GM21619 (cell line): ENCODE data around the gene BAMBI.

Experiments
- ATAC-seq: cut with Tn5 transposase; IDR thresholded peaks from one replicate; pipeline ENCODE4 v1.9.1; 2021; ENCODE audit not compliant: unreplicated experiment

The BAMBI gene

DNA sequence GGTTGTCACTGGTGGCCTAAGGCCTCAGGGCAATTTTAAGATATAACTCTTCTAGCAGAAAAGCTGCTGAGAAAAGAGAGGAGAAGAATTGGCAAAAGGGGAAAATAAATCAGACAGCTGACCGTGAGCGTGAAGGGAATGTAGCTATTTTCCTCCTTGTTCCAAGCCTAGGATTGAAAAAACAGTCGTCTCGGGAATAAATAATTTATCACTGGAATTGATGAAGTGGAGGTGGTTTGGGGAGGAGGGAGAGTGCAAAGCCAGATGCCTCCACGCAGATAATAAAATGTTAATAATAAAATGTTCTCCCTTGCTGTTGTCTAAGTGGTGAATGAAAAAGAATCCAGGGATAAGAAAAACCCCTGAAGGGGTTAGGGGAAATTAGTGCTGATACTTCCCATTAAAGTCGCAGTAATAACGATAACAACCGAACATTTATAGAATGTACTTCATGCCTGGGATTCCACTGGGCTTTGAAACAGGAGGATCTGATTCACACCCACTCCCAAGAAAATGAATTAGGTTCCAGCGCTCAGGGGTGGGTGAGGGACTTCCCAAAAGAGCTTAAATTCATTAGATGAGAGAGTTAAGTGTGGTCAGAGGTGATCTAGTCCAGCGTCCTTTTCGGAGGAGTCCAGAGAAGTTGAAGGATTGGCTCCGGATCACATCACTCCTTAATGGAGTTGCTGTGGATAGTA is 27.3 kb downstream of the BAMBI start:
- ATAC-seq, result no peak

DNA sequence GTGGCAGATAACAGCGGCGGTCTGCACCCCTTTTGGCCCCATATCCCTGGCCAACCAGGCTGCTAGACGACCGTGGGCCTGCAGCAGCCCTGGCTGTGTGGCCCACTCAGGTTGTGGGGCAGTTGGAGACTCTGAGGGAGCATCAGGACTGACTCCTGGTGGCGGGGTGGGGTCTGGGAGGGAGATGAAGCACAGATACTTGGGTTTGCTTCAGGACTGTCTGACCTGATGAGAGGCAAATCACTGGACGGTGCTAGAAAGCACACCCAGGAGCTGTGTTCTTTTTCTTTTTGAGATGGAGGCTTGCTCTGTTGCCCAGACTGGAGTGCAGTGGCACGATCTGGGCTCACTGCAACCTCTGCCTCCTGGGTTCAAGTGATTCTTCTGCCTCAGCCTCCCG is 28.2 kb downstream of the BAMBI start:
- ATAC-seq, result no peak

DNA sequence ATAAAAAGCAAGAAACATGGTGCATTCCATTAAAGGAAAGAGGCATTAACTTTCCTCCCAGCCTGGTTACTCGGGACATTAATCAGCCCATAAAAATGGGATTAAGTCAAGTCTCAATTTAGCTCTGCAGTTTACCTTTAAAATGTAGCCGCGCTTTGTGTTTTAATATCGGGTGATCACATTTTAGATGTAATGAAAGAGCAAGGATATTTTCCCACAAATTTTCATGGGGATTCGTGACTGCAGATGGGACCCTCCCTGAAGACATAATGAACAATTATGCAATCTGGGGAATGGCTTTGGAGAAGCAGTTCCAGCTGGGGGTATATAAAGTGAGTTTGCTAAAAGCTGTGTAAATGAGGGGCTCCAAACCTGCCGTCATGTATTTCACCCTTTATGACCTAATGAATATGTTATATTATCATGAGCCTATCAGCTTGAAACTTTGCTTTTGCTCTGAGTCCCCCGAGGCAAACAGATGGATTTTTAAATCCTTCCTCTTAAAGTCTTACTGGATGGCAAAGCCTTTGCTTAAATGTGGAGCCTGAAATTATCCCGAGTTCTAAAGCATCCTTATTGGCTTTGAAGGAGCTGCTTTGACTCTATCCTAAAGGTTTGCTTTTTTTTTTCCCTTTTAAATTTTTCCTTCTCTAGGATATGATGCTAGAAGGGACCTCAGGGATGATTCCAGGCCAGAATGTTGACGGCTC is 31.8 kb downstream of the BAMBI start:
- ATAC-seq, result no peak

DNA sequence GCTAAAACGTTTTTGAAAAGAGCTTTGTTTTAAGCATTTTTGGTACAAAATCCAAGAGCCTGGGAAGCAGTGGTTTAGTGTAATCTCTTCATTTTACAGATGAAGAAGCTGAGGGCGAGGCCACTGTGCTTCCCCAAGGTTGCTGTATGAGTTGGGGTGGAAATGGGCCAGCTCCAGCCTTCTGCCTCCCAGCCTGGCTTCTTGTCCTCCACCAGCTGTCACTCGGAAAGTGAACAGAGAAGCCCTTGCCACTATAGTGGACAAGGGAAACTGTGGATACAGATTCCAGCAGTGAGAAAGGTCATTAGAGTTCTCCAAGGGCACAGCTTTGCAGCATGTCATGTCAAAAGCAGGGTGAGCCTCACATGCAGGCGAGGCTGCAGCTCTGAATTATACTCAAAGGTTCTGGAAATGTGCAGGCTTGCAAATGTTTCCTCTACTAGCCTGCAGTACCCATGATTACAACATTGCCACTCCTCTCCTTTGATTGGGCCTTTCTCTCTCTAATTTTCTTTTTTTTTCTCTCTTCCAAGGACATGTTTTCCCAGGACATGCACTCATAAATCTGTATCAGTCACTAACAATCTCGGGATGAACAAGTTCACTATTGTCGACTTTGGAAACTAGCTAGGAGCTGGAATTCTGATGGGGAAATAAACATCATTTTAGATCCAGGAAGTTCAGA is 33.0 kb downstream of the BAMBI start:
- ATAC-seq, result no peak

DNA sequence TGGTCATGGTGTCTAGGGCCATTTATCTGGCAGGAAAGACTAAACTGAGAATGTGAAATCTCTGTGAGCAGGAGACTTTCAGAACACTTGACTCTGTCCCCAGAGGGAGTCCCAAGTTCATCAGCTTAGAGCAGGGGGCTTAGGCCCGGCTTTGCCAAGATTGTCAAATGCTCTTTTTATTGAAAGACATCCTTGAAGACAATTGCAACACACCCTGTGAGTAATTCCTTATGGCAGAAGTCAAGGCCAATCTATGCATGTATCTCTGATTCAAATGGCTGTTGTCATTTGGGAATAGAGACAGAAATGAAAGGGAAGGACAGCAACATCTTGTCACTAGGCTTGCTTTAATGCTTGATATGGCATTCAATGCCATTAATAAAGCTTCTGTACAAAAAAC is 33.7 kb downstream of the BAMBI start:
- no peak for ATAC-seq

DNA sequence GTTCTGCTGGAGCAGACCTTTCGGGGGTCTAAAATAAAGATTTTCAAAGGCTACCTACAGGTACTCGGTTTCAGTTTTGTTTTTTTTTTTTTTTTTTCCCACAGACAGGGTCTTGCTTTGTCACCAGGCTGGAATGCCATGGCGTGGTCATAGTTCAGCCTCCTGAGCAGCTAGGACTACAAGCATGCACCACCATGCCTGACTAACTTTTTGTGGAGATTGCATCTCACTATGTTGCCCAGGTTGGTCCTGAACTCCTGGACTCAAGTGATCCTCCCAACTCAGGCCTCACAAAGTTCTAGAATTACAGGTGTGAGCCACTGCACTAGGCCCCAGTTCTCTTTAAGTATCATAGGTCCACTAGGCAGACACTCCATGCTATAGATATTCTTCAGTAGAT is 34.5 kb downstream of the BAMBI start:
- no peak for ATAC-seq

DNA sequence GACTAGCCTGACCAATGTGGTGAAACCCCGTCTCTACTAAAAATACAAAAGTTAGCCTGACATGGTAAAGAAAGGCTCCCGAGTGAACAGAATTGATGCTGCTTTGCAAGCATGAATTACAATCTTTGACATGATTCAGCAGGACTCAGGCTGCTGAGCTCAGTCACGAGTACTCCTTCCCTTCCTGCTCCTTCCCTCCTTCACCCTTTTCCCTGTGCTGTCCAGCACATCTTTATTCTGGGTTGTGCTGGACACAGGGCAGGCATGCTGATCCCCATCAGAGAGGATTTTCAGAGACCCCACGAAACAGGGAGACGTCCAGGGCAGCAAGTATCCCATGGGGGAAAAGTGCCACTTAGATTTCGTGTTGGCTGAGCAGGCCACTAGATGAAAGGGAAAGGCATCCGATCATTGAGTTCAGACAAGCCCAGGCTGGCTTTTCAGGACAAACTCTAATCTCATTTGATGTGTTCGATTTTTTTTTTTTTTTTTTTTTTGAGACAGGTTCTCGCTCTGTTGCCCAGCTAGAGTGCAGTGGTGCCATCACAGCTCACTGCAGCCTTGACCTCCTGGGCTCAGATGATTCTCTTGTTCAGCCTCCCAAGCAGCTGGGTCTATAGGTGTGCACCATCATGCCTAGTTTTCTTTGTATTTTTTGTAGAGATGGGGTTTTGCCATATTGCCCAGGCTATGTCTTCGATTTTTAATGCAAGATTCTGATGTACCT is 36.5 kb downstream of the BAMBI start:
- ATAC-seq, result no peak

DNA sequence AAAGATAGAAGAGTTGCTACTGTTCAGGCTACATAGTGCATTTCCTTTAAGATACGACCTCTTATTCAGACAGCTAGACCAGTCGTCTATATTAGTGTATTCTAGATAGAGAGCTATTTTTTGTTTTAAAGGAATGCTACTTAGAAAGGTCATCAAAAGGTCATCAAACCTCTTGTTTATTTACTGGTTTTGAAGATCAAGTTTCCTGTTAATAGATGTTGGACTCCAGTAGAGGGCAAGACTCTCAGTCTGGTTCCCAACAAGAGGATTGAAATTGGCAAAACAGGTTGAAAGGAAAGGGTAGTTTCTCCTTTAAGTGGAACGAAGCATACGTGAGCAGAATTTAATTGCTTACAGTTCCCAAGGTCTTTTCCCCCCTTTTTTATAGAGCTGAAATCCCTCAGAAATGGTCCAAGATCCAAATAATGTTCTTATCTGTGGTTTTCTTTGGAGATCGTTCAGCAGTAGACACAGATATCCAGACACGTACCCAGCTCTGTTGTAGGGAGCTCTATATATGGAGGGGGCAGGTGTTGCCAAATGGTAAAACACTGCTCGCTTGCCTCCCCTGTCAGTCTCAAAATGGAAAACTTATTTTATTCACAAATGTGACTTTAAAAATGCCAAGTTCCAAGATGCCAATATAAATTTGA is 37.2 kb downstream of the BAMBI start:
- no peak for ATAC-seq

DNA sequence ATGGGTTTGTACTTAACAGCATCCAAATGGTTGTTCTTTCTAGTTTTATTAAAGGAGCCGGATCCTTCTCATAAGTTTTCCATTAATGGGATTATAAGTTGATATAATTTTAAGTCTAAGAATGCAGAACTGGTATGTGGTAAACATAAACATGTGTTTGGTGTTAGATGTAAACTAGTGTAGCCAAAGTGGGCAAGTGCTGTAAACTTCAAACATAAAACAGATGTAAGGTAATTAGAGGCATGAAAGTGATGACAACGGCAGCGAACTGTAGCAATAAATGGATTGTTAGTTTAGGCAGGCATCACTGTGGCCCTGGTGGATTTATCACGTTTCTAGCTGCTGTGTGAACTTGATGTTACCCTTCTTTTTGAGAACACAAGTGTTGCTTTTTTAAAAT is 37.9 kb downstream of the BAMBI start:
- no peak for ATAC-seq

DNA sequence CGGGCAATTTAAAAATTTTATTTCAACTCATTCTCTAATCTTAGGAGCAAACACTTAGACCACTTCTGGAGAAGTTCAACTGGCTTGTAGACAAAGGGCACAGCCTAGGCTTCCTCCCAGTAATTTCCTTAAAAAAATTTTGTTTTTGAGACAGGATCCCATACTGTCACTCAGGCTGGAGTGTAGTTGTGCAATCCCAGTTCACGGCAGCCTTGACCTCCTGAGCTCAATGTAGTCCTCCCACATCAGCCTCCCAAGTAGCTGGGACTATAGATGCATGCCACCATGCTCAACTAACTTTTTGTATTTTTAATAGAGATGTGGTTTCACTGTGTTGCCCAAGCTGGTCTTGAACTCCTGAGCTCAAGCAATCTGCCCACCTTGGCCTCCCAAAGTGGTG is 38.4 kb downstream of the BAMBI start:
- no peak for ATAC-seq

DNA sequence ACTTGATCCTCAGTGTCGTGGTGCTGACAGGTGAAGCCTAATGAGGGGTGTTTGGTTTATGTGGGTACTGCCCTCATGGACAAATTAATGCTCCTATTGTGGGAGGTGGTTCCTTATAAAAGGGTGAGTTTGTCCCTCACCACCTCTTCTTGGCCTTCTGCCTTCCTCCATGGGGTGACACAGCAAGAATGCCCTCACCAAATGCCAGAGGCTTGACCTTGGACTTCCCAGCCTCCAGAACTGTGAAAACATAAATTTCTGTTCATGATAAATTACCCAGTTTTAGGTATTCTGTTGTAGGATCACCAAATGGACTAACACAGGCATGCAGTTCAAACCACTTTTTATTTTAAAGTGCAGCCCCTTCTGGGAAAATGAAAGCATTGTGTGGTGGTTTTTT is 39.4 kb downstream of the BAMBI start:
- no peak for ATAC-seq

DNA sequence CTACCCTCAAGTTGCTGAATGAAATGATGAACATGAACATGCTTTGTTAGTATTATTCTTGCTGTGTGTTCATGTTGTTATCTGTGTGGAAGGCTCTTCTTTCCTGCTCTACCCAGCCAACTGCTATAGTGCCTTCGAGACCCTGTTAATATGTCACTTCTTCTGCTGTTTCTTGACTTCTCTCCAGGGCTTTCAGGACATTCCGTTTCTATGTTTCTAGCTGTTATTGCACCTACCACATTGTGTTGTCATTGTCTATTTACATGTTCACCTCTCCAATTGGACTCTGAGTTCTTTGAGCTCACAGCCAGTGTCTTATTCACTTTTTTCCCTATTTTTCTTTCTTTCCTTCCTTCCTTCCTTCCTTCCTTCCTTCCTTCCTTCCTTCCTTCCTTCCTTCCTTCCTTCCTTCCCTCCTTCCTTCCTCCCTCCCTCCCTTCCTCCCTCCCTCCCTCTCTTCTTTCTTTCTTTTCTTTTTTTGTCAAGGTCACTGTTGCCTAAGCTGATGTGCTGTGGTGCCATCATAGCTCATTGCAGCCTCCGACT is 40.4 kb downstream of the BAMBI start:
- no peak for ATAC-seq

DNA sequence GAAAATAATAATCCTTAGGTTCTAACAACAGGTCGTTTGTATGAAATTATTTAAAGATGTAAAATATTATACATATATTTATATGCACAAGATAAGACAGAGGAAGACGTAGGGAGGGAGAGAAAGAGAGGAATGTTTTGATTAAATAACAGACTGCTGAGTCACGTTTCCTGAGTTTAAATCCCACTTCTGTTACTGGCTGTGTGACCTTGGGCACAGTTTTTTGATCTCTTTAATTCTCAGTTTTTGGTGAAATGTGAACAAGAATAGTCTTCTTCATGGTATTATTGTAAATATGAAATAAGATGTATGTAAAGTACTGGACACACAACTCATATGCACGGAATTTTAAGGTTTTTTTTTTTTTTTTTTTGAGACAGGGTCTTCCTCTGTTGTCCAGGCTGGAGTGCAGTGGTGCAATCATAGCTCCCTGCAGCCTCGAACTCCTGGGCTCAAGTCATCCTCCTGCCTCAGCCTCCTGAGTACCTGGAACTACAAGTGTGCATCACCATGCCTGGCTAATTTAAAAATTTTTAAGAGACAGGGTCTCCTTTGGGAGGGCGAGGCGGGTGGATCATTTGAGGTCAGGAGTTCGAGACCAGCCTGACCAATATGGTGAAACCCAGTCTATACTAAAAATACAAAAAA is 42.6 kb downstream of the BAMBI start:
- no peak for ATAC-seq

DNA sequence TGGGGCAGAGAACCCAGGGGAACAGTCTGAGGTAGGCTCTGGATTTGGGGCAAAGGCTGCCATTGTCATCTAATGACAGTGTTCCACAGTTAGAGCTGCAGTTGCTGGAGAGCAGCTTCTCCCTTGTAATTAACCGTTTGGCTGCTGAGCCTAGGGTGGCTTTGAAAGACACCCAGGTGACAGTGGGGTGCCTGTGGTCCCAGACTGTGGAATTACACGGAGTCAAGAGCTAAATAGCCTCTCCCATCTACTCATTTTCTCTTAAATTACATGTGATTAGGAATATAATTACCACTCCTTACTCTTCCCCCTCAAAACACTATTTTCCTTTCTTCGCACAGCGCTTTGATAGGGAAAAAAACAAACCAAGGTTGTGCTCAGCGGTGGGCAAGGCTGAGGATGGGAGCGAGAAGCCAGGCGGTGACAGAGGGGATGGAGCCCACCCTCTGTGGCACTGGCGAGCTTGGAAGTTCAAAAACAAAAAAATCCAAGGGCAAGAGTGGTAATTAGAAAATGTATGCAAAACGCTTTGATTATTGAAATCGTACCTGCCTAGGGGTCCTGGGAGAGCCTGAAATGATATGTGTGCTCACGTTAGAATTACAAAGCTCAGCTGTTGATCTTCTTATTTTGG is 44.1 kb downstream of the BAMBI start:
- no peak for ATAC-seq

DNA sequence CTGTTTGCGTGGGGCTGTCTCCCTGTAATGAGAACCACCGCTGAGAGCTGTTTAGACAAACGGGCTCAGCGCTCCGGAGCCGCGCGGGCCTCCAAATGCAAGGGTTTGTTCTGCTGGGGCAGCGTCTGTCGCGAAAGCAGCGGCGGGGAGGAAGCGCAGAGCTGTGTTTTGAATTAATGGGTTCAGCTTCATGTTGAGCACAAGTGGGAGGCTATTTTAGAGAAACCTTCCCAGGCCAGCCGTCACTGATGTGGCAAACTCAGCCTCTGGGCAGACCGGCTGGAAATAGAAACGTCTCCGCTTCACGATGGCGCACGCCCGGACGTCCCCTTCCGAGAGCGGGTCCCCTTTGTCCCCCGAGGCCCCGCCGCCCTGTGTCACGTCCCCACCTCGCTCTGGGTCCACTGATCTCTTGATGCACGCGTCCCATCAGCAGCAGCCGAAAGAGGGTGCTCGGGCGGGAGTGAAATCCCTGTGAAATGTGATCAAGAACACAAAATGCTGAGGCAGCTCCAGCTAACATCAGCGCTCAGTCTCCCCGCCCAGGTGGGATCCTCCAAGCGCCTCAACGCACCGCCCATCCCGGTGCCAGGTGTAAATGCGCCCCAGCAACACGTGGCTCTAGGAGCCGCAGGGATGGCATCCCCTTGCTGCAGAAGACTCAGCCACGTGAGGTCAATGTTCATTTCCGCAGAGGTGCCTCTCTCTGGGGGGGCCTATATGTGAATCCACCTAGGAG is 44.9 kb downstream of the BAMBI start:
- no peak for ATAC-seq

DNA sequence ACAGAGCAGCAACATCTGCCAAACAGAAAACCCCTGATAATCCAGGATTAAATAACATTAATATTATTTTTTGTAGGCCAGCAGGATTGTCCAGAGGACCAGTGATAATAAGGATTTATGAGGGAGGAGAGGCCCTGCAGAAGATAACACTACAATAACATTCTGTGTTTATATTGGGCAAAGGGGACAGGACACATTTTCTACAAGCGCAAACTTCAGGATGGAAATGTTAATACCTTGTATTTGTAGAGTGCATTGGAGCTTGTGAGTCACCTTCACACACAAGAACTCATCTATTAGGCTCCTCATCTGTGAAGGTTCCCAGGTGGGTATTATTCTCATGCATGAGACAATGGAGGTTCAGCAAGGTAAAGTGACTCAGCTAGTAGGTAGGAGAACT is 51.0 kb downstream of the BAMBI start:
- ATAC-seq, result no peak

DNA sequence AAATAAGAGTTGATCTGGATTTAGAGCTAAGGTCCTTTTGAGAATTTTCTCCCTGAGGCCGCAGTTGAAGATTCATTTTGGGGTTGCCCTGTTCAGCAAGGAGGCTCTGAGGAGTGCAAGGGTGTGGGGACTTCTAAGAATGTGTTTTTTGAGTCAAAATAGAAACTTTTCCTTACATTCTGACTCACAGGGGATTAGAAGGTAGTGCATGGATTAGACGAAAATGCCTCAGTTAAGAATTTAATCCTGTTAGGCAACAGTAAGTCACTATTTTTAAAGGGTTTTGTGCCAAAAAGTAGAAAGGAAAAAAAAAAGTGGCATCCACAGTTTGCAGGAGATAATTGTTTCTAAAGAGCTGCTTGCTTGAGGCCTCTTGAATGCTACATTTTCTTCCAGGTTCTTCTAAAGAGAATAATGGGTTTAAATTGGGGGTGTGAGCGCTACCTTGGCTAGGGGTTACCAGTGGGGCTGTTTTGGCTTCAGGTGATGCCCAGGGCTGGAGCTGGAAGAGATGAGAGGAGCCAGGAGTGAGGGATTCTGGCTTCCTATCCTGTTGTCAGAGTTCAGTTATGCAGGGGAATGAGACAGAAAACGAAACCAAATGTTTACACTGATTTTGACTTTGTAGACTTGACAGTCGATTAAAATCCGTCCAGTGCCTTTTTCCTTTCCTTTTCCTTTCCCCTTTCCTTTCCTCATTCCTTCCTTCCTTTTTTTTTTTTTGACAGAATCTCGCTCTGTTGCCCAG is 52.9 kb downstream of the BAMBI start:
- no peak for ATAC-seq

DNA sequence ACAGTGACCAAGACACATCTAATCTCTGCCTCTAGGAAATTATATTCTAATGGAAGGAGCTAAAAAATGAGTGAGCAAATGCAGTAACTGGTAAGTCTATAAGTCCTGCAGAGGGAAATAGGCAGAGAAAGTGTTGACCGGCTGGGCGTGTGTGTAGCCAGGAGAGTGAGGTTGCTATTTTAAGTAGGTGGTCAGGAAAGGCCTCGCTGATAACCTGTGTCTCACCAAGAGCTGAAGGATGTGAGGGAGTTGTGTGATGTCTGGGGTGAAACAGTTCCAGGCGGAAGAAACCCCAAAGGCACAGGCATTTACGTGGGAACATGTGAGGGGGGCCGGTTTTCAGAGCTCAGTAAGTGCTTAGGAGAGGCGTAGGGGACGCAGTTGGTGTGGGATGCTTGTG is 54.8 kb downstream of the BAMBI start:
- ATAC-seq, result no peak
